HCT116 (cell line): ENCODE results near the gene MACC1. TPM values are rescaled to one million over a fixed set of nuclear protein-coding genes. Genes with fewer than 3 reads are reported as not detected.
A peak's percentile ranks its signal among the peaks of the same experiment; 100 is the strongest.

Experiments used
- ATAC-seq: fragments of 200-7000 bp; cut with Tn5 transposase; 2 replicates; pipeline ENCODE4 v1.9.1; 2020; ENCODE audit warnings: mild to moderate bottlenecking, moderate library complexity
- Bru-seq: library from RNA; stranded (reverse); fragments of 400-500 nt; gene quantifications from one replicate; lab custom pipeline; 2021; lab: Mats Ljungman, UMichigan
- BruChase-seq, 2 experiments: library from RNA; stranded (reverse); fragments of 400-500 nt; gene quantifications; one replicate each; lab custom pipeline; 2021; lab: Mats Ljungman, UMichigan
- BruUV-seq: library from RNA; stranded (reverse); fragments of 400-500 nt; replicated peaks from 2 replicates; lab custom pipeline; 2021; lab: Mats Ljungman, UMichigan
- CTCF ChIA-PET: fragments of 300-600 bp; sonication (Branson Sonifier 250); formaldehyde crosslinking; loops from one replicate; lab custom pipeline; 2021; ENCODE audit warnings: antibody characterized with exemption; lab: Charles Lee
- POLR2A ChIA-PET: fragments of 300-600, 350-600 bp; sonication (Branson Sonifier 250); formaldehyde crosslinking; loops from one replicate; lab custom pipeline; 2021; ENCODE audit warnings: antibody characterized with exemption; lab: Charles Lee
- RAD21 ChIA-PET, 2 experiments: fragments of 300-600 bp; sonication (Branson Sonifier 250); formaldehyde crosslinking; loops; one replicate each; lab custom pipeline; 2023; ENCODE audit warnings: low total read pairs in 2 of 2; ENCODE audit not compliant: uncharacterized antibody in 2 of 2, unreplicated experiment in 2 of 2, low non-redundant PET in 1 of 2; lab: Charles Lee
- DNase-seq: peaks from one replicate; pipeline ENCODE4 v3.0.0-alpha.2; 2010; ENCODE audit warnings: low read depth, low spot score
- H2AFZ ChIP-seq: fragments of 200-600 bp; shearing (Covaris generic), sonication (generic); 2 replicates; pipeline ENCODE4 v1.6.1; 2017; ENCODE audit warnings: low read depth, mixed run types, mixed read lengths, antibody characterized with exemption, low read length; ENCODE audit not compliant: poor library complexity, severe bottlenecking
- H3K27ac ChIP-seq: 2 replicates; pipeline ENCODE4 v1.5.1; 2012; ENCODE audit warnings: low read depth, low read length
- H3K27me3 ChIP-seq: fragments of 200-600 bp; sonication (generic); 2 replicates; pipeline ENCODE4 v1.6.1; 2016; ENCODE audit warnings: mixed run types, low read length, mixed read lengths; ENCODE audit not compliant: insufficient read depth
- H3K36me3 ChIP-seq, 2 experiments: fragments of 200-500 bp in 1 of 2; fragments of 200-600 bp in 1 of 2; sonication (Bioruptor generic) in 1 of 2; sonication (generic) in 1 of 2; 2 replicates each; pipeline versions ENCODE4 v1.5.1 to v1.6.1; 2014 to 2016; ENCODE audit warnings: low read length in 2 of 2, inconsistent platforms in 1 of 2, mixed read lengths in 1 of 2, mixed run types in 1 of 2; ENCODE audit not compliant: insufficient read depth in 2 of 2, control insufficient read depth in 1 of 2
- H3K4me1 ChIP-seq, 2 experiments: fragments of 200-600 bp in 1 of 2; sonication (generic) in 1 of 2; 2 replicates each; pipeline versions ENCODE4 v1.5.1 to v1.6.1; 2012 to 2017; ENCODE audit warnings: low read length in 2 of 2, inconsistent platforms in 1 of 2, mild to moderate bottlenecking in 1 of 2, mixed read lengths in 1 of 2, mixed run types in 1 of 2, moderate library complexity in 1 of 2; ENCODE audit not compliant: insufficient read depth in 2 of 2, control insufficient read depth in 1 of 2
- H3K4me2 ChIP-seq: fragments of 200-600 bp; sonication (generic); 2 replicates; pipeline ENCODE4 v1.6.1; 2017; ENCODE audit warnings: mixed run types, low read length, mixed read lengths
- H3K4me3 ChIP-seq, 2 experiments: fragments of 200-600 bp in 1 of 2; sonication (generic) in 1 of 2; replicated peaks in 1 of 2; 2 replicates each; pipeline ENCODE4 v1.5.1; 2011 to 2016; ENCODE audit warnings: low read length in 2 of 2, control low read depth in 1 of 2, low read depth in 1 of 2, mild to moderate bottlenecking in 1 of 2, mixed read lengths in 1 of 2, mixed run types in 1 of 2
- H3K79me2 ChIP-seq: fragments of 200-600 bp; sonication (generic); 2 replicates; pipeline ENCODE4 v1.6.1; 2017; ENCODE audit warnings: mild to moderate bottlenecking, mixed run types, low read length, moderate library complexity, mixed read lengths; ENCODE audit not compliant: insufficient read depth
- H3K9ac ChIP-seq: fragments of 200-600 bp; sonication (generic); 2 replicates; pipeline ENCODE4 v1.6.1; 2016; ENCODE audit warnings: low read length, mixed read lengths
- H3K9me2 ChIP-seq: fragments of 200-600 bp; sonication (generic), shearing (Covaris generic); 2 replicates; pipeline ENCODE4 v1.6.1; 2017; ENCODE audit warnings: mixed run types, mild to moderate bottlenecking, moderate library complexity; ENCODE audit not compliant: insufficient read depth
- H3K9me3 ChIP-seq, 2 experiments: fragments of 200-500 bp in 1 of 2; fragments of 200-600 bp in 1 of 2; sonication (Bioruptor generic) in 1 of 2; sonication (generic) in 1 of 2; 2 replicates each; pipeline ENCODE4 v1.6.1; 2014 to 2017; ENCODE audit warnings: low read length in 2 of 2, mixed read lengths in 2 of 2, inconsistent platforms in 1 of 2, low read depth in 1 of 2, mild to moderate bottlenecking in 1 of 2, mixed run types in 1 of 2, moderate library complexity in 1 of 2; ENCODE audit not compliant: control insufficient read depth in 1 of 2, insufficient read depth in 1 of 2
- H4K20me1 ChIP-seq: fragments of 200-600 bp; sonication (generic), shearing (Covaris generic); 2 replicates; pipeline ENCODE4 v1.6.1; 2017; ENCODE audit warnings: mixed run types, mild to moderate bottlenecking, moderate library complexity; ENCODE audit not compliant: insufficient read depth
- CBX3 ChIP-seq: IDR thresholded peaks from 2 replicates; pipeline ENCODE4 v1.6.1; 2012; ENCODE audit warnings: low read depth
- CTCF ChIP-seq, 3 experiments: fragments of 200-600 bp in 1 of 3; sonication (generic) in 1 of 3; IDR thresholded peaks in 2 of 3; conservative IDR thresholded peaks in 1 of 3; 2 replicates each; pipeline ENCODE4 v1.5.1; 2012 to 2017; ENCODE audit warnings: low read depth in 2 of 3, low read length in 2 of 3, antibody characterized with exemption in 1 of 3, borderline replicate concordance in 1 of 3, control low read depth in 1 of 3, mild to moderate bottlenecking in 1 of 3, mixed read lengths in 1 of 3, mixed run types in 1 of 3, moderate library complexity in 1 of 3; ENCODE audit not compliant: insufficient read depth in 1 of 3
- ELF1 ChIP-seq: IDR thresholded peaks from 2 replicates; pipeline ENCODE4 v1.6.1; 2012; ENCODE audit warnings: low read depth, borderline replicate concordance
- JUND ChIP-seq: IDR thresholded peaks from 2 replicates; pipeline ENCODE4 v1.6.1; 2012
- MAX ChIP-seq: IDR thresholded peaks from 2 replicates; pipeline ENCODE4 v1.6.1; 2012
- POLR2A ChIP-seq: IDR thresholded peaks from 2 replicates; pipeline ENCODE4 v1.7.0; 2011; ENCODE audit warnings: borderline replicate concordance; ENCODE audit not compliant: insufficient read depth, insufficient read length; ENCODE audit errors: extremely low read depth
- POLR2AphosphoS5 ChIP-seq: IDR thresholded peaks from 2 replicates; pipeline ENCODE4 v1.6.1; 2011; ENCODE audit warnings: mild to moderate bottlenecking, low read depth, low read length, moderate library complexity
- RAD21 ChIP-seq: IDR thresholded peaks from 2 replicates; pipeline ENCODE4 v1.6.1; 2012; ENCODE audit warnings: low read depth, mild to moderate bottlenecking
- REST ChIP-seq: IDR thresholded peaks from 2 replicates; pipeline ENCODE4 v1.6.1; 2012; ENCODE audit warnings: low read depth
- SP1 ChIP-seq: IDR thresholded peaks from 2 replicates; pipeline ENCODE4 v1.6.1; 2012; ENCODE audit warnings: low read depth
- SRF ChIP-seq: IDR thresholded peaks from 2 replicates; pipeline ENCODE4 v1.6.1; 2012; ENCODE audit warnings: low read depth
- TCF7L2 ChIP-seq: IDR thresholded peaks from 2 replicates; pipeline ENCODE4 v1.7.0; 2011; ENCODE audit warnings: borderline replicate concordance, inconsistent platforms; ENCODE audit not compliant: insufficient read depth, insufficient read length; ENCODE audit errors: extremely low read depth
- YY1 ChIP-seq: IDR thresholded peaks from 2 replicates; pipeline ENCODE4 v1.6.1; 2011; ENCODE audit warnings: low read length, low read depth, moderate library complexity, mild to moderate bottlenecking; ENCODE audit not compliant: insufficient replicate concordance; ENCODE audit errors: extremely low read depth
- ZFX ChIP-seq: fragments of 450-650 bp; IDR thresholded peaks from 2 replicates; pipeline ENCODE4 v1.6.1; 2017
- ZNF274 ChIP-seq: fragments of 200-500 bp; sonication (Bioruptor generic); IDR thresholded peaks from 2 replicates; pipeline ENCODE4 v1.6.1; 2014; ENCODE audit warnings: mild to moderate bottlenecking, low read depth, low read length, inconsistent platforms
- intact Hi-C: fragments of 100-400 bp; cut with micrococcal nuclease; formaldehyde crosslinking; loops from 2 replicates; pipeline ENCODE4 v1.10.0; 2022
- long read RNA-seq: library from polyadenylated mRNA; unstranded; transcript quantifications from one replicate; pipeline ENCODE4 v2.0.0, GENCODE V29; 2021; ENCODE audit not compliant: unreplicated experiment
- polyA plus RNA-seq: library from polyadenylated mRNA; unstranded; fragments of >200 nt; gene quantifications from 2 replicates; pipeline ENCODE4 v1.2.1, GENCODE V29; 2012; ENCODE audit warnings: missing spikeins
- total RNA-seq: library from RNA; stranded (reverse); gene quantifications from one replicate; pipeline ENCODE4 v1.2.1, GENCODE V29; 2021; ENCODE audit not compliant: unreplicated experiment
- TF ChIP-seq, protein P1 (sequence below): IDR thresholded peaks from 2 replicates; pipeline ENCODE4 v1.6.1; 2012

Gene MACC1
- 9.8 TPM for total RNA-seq
- 3.8 and 3.9 TPM in 2 replicates for polyA plus RNA-seq
- percentile 80 among the genes with signal in this experiment for Bru-seq, nascent RNA
- BruChase-seq, experiment 1, labeled RNA remaining after a 6-hour chase = percentile 74 among the genes with signal in this experiment
- BruChase-seq, experiment 2, labeled RNA remaining after a 2-hour chase = percentile 62 among the genes with signal in this experiment
- long read RNA-seq, partial matches to known transcripts = 3 of 8 reads
- long read RNA-seq, other reads (novel, unspliced or antisense) = 3 of 8 reads

DNA sequence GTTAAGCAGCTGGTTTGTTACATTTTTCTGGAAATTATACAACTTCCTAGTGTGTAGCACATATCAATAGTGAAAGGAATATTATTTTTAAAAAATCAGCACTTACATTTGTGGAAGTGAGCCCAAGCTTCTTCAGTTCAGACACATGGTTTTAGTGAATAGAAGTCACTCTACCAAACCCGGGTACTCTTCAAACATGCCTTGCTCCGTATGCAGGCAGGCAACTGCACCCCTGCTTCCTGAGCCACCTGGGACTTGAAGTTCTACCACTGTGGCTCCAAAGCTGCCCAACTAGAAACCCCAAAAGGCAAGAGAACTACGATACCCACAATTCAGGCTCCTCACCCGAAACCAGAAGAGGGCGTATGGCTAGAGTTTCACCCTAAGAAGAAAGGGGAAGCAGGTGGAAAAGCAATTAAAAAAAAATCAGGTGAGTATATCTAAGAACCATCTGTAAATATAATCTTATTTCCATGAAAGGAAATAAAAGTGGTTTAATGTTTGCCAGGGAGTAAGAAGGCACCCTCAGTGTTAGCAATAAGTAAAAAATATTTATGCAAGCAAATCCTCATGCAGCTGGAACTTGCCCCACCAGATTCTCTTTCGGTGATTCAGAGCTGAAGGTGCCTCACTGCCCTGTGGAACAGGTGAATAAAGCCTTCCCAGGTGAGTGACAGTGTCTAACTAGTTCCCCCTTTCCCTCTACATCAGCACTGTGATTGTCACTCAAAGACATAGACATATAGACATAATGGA is at the start of gene MACC1:
Gene MACC1 (minus strand): TSS at position 192 of the 756 bp plus-strand sequence. CDS start 55,522 bp downstream, outside the sequence.
- peaks cover 42% of the 10 kb centered on the region for H3K79me2 ChIP-seq
- no peaks in the 10 kb centered on the region for H4K20me1 ChIP-seq
- H3K36me3 ChIP-seq = 0 out of 4 replicates have a peak, but pooled peaks cover 0 to 7% of the 10 kb centered on the region in 2 experiments
- no peaks in the 10 kb centered on the region for H3K27me3 ChIP-seq
- ChIA-PET RAD21 (no interaction called here), POLR2A (interaction anchor here (1.2 kb wide), 1 partner anchor 18 kb away, joined by 5 read pairs; no protein-coding TSS in a partner anchor), CTCF (interaction anchor here (0.7 to 1.7 kb wide), 6 partner anchors 18 to 474 kb away, joined by 3 to 5 read pairs (median 3); partner anchors contain the start of gene ITGB8)
- peak within 1 kb of the TSS; percentile 56; the same call in 1 of the 2 replicates for H3K27ac ChIP-seq
- H3K4me1 ChIP-seq = peaks cover 8 to 52% of the 10 kb centered on the region in 2 experiments
- H3K9me3 ChIP-seq = no peaks in the 10 kb centered on the region
- TSS peak; percentile 81 for BruUV-seq
- peak; percentile 92 for ATAC-seq
- no peaks in the 10 kb centered on the region for H3K9me2 ChIP-seq
- DNase-seq = peak; percentile 93
- peak within 1 kb of the TSS; percentile 40 for H2AFZ ChIP-seq
- H3K4me2 ChIP-seq = peak within 1 kb of the TSS; percentile 75
- H3K4me3 ChIP-seq = peak within 1 kb of the TSS; percentile 49 to 61
- intact Hi-C loops = loop anchor here (1.0 to 5.0 kb wide), 3 partner anchors 18 to 135 kb away; partner anchors contain the start of gene ITGB8
- peak within 1 kb of the TSS; percentile 67 for H3K9ac ChIP-seq
- TF ChIP-seq ZNF274 (no peak), YY1 (peak; percentile 3), ELF1 (peak; percentile 43), CBX3 (no peak; the same call in 1 of the 2 replicates), POLR2AphosphoS5 (peak; percentile 29), ZFX (no peak), MAX (peak; percentile 75), POLR2A (no peak), SRF (peak; percentile 12; the same call in 1 of the 2 replicates), CTCF (IDR thresholded peaks at IDR 0.05 in 2 of 3, conservative IDR thresholded peaks at IDR 0.05 in 1 of 3; ENCODE audit: borderline replicate concordance in 1 of 3, insufficient read depth in 1 of 3, low read depth in 2 of 3, low read length in 2 of 3) (peak; percentile 23 to 60 (median 54); a peak in 5 of 6 replicates), RAD21 (no peak; the same call in 1 of the 2 replicates), TCF7L2 (no peak), REST (no peak), SP1 (peak; percentile 77), JUND (peak; percentile 88)
- TF ChIP-seq, protein P1, sequence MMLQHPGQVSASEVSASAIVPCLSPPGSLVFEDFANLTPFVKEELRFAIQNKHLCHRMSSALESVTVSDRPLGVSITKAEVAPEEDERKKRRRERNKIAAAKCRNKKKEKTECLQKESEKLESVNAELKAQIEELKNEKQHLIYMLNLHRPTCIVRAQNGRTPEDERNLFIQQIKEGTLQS = no peak
